HG03097 (cell line): Measurements from ENCODE around the gene TBRG1.

Experiments
- ATAC-seq: cut with Tn5 transposase; IDR thresholded peaks from one replicate; pipeline ENCODE4 v1.9.1; 2021; ENCODE audit not compliant: unreplicated experiment, low FRiP score

The TBRG1 gene

DNA sequence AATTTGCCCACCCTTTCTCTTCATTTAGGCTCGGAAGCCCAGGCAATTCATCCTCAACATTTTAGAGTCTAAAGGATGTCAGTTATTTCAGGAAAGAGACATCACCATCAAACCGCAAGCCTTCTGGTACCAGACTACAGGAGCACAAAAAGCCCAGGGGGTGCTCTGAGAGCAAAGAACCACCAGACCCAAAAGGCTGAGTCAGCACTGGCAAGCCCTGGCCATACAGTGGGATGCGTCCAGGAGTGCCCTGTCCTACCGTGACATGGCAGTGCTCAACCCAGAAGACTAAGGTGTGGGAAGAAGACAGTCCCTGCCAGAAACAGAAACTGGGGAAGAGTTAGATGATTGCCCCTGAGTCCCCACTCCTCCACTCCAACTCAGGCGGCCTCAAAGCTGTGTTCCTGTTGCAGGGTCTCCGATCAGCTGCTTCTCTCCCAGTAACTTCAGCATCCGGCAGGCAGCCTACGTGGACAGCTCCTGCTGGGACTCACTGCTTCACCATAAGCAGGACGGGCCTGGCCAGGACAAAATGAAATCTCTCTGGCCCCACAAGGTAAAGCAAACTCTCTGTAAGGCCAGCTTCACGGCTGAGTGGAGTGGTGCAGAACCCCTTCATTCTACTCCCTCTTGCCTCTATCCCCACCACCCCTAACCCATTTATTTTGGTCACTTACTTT, 10.0 kb upstream of the TBRG1 start:
- ATAC-seq = no peak

- ATAC-seq = no peak
These were observed 3.8 kb upstream of the TBRG1 start for GRCh38 chr11:124618863-124619262.

DNA sequence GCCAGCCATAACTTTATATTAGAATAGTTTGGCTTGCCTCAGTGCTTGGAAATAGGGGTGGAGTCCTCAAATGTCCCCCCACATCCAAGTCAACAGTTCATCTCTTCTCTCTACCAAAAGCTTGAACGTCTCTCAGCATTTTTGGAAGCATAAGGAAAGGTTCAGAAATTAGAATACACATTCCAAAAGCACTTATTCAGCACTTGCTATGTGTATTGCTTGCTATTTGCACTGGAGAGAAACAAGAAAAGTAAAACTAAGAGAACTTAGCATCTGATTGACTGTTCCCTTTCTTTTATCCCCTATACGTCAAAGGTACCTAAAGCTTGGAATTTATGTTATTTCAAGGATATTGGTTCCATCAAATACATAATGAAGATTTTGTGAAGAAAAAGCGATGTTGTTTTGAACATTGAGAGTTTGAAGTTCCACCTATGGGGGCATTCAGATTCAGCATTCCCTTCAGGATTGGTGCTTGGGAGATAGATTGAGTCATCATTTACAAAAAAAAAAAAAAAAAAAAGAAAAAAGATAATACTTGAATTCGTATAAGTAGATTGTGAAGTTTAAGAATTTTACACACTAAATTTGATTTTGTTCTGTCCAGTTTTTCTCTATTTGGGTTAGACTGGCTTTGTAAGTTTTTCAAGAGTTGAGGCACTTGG, 1.3 kb downstream of the TBRG1 start:
- ATAC-seq = no peak

DNA sequence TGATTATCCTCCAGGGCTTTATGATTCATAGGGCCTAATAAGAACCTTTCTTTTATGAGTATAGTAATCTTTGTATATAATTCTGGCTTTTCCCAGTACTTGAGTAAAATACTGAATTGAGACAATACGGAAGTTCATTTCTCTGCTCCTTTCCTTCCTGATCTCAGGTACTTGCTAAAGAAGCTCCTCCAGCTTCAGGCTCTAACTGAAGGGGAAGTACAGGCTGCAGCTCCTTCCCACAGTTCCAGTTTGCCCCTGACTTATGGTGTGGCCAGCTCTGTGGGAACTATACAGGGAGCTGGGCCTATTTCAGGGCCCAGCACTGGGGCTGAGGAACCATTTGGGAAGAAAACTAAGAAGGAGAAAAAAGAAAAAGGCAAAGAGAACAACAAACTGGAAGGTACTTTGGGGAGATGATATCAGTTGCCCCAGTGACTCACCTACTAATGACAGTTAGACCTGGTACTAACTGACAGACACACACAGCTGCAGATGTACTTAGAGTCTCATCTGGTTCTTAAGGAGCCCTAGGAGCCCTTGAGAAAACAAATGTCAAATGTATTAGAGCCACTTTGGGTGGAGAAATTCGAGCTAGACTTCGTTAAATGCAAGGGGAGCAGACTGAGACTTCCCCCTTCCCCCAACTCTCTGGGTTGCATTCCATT, 3.0 kb downstream of the TBRG1 start:
- ATAC-seq = no peak

- no peak for ATAC-seq
These were observed 4.9 kb downstream of the TBRG1 start for GRCh38 chr11:124627546-124627945.

- no peak for ATAC-seq
These were observed 7.3 kb downstream of the TBRG1 start for GRCh38 chr11:124629961-124630360.

DNA sequence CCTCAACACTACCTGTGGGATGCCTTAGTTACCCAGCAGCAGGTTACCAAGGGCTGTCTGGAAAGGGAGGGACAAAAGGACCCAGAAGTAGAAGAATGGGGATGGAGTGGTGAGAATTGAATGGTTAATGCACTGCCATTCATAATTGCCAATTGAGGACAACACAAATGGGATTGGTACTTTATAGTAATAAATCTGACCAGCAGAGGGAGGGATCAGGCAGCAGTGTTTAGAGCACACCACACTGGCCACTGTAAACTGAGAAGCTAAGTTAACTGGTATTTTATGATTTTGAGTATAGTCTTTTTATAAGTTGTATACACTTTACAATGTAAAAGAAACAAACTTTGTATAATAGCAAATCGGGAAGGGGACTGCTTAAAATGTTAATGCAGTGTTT, 10.7 kb downstream of the TBRG1 start:
- ATAC-seq = no peak

GRCh38 chr11:124635932-124636331, 13.3 kb downstream of the TBRG1 start:
- no peak for ATAC-seq

DNA sequence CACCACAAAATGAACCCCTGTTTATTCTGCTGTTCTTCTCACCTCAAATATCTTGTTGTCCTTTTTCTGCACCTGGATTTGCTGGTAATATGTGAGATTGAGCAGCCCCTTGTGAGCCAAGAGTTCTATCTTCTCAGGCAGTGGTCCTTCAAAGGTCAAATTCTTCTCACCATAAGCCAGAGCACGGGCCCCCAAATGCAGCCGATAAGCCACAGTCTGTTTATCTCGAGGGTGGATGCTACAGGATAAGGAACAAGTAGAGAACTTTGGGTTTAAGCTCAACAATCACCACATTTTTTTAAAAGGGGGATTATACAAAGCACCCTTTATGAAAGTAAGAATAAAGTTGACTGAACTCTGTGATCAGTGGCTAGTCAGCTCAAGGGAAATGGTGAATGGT, 15.8 kb downstream of the TBRG1 start:
- no peak for ATAC-seq

DNA sequence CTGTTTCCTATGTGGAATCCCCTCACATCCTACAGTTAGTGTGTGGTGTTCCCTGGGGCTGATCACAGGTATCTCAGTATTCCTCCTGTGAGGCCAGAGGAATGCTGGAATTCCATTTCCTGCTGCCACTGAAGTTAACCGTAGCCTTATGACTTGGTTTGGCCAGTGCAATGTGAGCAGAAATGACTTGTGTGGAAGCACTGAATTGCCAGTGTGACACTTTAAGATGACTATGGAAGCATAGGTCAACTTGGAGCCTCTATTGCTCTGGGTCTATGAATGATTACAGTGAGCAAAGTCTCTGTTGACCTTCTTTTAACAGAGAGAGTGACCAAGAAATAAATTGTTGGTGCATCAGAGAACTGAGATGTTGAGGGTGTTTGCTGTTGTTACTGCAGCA, 16.5 kb downstream of the TBRG1 start:
- no peak for ATAC-seq

- ATAC-seq = no peak
These were observed 18.0 kb downstream of the TBRG1 start for GRCh38 chr11:124640666-124641065.

DNA sequence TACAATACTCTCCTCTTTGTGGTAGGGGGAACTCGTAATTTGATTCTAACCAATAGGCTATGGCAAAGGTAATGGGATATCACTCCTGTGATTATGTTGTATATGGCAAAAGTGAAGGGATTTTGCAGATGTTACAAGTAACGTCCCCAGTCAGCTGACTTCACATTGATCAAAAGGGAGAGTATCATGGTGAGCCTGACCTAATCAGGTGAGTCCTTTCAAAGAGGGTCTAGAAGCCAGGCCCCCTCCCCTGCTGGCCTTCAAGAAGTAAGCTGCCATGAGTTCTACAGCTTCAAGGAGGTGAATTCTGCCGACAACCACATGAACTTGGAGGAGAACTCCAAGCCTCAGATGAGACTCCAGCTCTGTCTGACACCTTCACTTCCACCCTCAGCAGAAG, 20.0 kb downstream of the TBRG1 start:
- ATAC-seq = no peak

- ATAC-seq = no peak
These were observed 20.5 kb downstream of the TBRG1 start for GRCh38 chr11:124643042-124643604.

- no peak for ATAC-seq
These were observed 21.2 kb downstream of the TBRG1 start for GRCh38 chr11:124643605-124644425.

DNA sequence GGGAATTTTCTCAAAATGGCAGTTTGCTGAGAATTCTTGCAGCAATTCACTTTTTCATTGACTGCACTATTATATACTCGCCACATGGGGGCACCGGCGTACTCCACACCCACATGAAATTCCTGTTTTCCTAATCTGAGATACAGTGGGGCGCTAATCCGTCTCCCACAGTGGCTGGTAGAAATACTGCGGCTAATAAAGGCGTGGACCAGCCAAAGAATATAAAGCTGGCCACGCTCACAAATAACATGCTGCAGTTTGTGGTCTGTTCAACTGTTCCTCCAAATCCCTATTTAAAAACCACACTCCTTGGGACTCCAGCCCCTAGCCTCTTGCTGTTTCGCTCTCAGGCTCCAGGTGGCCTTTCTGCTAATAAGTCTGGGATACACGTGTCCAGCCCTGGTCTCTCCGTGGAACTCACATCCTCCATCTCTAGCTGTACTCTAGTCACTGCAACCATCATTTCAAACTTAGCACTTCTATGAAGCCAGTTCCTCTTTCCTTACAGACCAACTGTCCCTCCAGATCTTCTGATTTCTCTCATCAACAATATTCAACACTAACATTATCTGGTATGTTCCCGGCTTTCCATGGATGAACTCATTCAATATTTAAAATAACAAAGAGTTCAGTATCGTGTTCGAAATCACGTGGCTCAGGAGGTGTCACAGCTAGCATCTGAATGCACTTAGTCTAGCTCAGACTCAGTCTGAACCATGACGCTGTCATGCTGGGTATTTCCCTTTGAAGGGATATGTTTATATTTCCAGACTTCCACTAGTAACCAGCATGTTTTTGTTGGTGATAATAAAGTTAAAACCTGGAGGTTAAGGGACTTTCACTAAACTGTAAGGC, 22.0 kb downstream of the TBRG1 start:
- no peak for ATAC-seq

- ATAC-seq = no peak
These were observed 23.5 kb downstream of the TBRG1 start for GRCh38 chr11:124646148-124646547.

GRCh38 chr11:124648610-124649009, 25.9 kb downstream of the TBRG1 start:
- no peak for ATAC-seq

DNA sequence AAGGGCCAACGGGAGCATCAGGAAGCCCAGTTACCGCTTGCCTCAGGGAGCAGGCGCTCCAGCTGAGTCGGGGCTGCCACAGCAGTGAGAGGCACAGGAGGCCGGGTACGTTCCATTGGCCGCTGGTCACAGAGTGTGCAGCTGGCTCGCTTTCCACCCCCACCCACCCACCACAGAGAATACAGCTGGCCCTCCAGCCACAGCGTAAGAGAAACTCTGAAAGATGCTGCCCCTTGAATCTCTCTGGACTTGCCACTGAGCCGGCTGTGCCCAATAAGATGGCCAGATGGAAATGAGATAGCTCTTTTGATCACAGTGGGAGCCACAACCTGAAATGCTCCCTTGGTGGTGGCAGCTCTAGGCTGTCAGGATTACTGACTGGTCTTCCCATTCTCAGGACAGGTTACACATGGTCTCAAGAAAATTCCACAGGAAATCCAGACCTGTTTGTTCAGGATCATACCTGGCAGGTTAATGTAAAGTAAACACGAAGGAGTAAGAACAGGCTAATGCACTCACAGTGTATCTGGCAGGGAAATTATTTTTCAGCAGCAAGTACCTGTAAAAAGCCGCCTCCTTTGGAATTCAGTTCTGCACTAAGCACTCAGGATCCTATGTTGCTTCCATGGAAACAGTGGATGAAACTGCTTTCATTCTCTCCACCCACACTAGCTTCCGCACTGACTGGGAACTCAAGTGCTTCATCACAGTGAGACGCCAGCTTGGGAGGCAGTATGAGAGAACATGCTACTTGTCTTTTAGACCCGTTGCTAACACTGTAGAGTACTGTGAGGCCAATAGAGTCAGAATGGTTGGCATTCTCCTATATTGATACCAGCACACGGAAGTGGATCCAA, 34.3 kb downstream of the TBRG1 start:
- no peak for ATAC-seq

GRCh38 chr11:124657904-124658303, 35.2 kb downstream of the TBRG1 start:
- ATAC-seq = no peak
